HG02970 (cell line): ENCODE results near the gene KNCN.

Experiments
- ATAC-seq: cut with Tn5 transposase; IDR thresholded peaks from one replicate; pipeline ENCODE4 v1.9.1; 2021; ENCODE audit warnings: mild to moderate bottlenecking, moderate library complexity, moderate number of reproducible peaks; ENCODE audit not compliant: unreplicated experiment, low FRiP score

Gene KNCN

GRCh38 chr1:46526691-46527291 lies 24.7 kb downstream of the KNCN start:
- ATAC-seq = no peak

GRCh38 chr1:46526013-46526690 lies 25.3 kb downstream of the KNCN start:
- no peak for ATAC-seq

- no peak for ATAC-seq
Measured at GRCh38 chr1:46525253-46525983, 26.0 kb downstream of the KNCN start.

- ATAC-seq = no peak
Measured at GRCh38 chr1:46524843-46525242, 26.6 kb downstream of the KNCN start.

- no peak for ATAC-seq
Measured at GRCh38 chr1:46523496-46524353, 27.7 kb downstream of the KNCN start.

- no peak for ATAC-seq
Measured at GRCh38 chr1:46522969-46523320, 28.5 kb downstream of the KNCN start.

- ATAC-seq = no peak
Measured at GRCh38 chr1:46522184-46522968, 29.1 kb downstream of the KNCN start.

- no peak for ATAC-seq
Measured at GRCh38 chr1:46521414-46521813, 30.0 kb downstream of the KNCN start.

- no peak for ATAC-seq
Measured at GRCh38 chr1:46520063-46520911, 31.2 kb downstream of the KNCN start.

- no peak for ATAC-seq
Measured at GRCh38 chr1:46519209-46519608, 32.2 kb downstream of the KNCN start.

GRCh38 chr1:46517932-46518498 lies 33.4 kb downstream of the KNCN start:
- ATAC-seq = no peak

- ATAC-seq = no peak
Measured at GRCh38 chr1:46517010-46517600, 34.3 kb downstream of the KNCN start.

- ATAC-seq = no peak
Measured at GRCh38 chr1:46516200-46516950, 35.1 kb downstream of the KNCN start.

GRCh38 chr1:46515576-46515975 lies 35.9 kb downstream of the KNCN start:
- ATAC-seq = no peak

- ATAC-seq = no peak
Measured at GRCh38 chr1:46513536-46513935, 37.9 kb downstream of the KNCN start.

GRCh38 chr1:46512792-46513190 lies 38.7 kb downstream of the KNCN start:
- no peak for ATAC-seq

- ATAC-seq = no peak
Measured at GRCh38 chr1:46512135-46512791, 39.2 kb downstream of the KNCN start.
